ENCODE data around the gene VCP.

- no peak for TF ChIP-seq CTCF (IDR thresholded peaks at IDR 0.05; ENCODE audit: low read depth, low read length, poor library complexity, severe bottlenecking)
- no peak for TF ChIP-seq EZH2phosphoT487 (IDR thresholded peaks at IDR 0.05; ENCODE audit: borderline replicate concordance, low read length)
Observed at GRCh38 chr9:35014517-35014916, 57.9 kb downstream of the VCP start.
